ENCODE results near the gene HIRIP3. TPM values are rescaled to one million over a fixed set of nuclear protein-coding genes. Genes with fewer than 3 reads are reported as not detected.

HIRIP3 gene
- total RNA-seq, 2 donors from 2014 or later = 11.2 to 17.1 TPM

GRCh38 chr16:29999605-30000004, 4.2 kb upstream of the HIRIP3 start:
- TF ChIP-seq POLR2A (IDR thresholded peaks at IDR 0.05) (no peak), CTCF (IDR thresholded peaks at IDR 0.05) (no peak)
- H3K27me3 ChIP-seq = no peaks in the 10 kb centered on the region
- peaks cover 19% of the 10 kb centered on the region for H3K4me1 ChIP-seq
- H3K36me3 ChIP-seq (replicated peaks in 1 of 2; ENCODE audit: insufficient read depth in 1 of 2, low read depth in 2 of 2) = peaks cover 0 to 2% of the 10 kb centered on the region in 2 donors
- intact Hi-C loops (cut with DNase I) = loop anchor here (10.0 kb wide), 2 partner anchors 95 to 295 kb away; partner anchors contain the start of gene ASPHD1
- no peaks in the 10 kb centered on the region for H3K9me3 ChIP-seq
- WGBS, 2 donors = 87 to 88% methylated on average over 6 of the region's 6 CpGs
- no peak for ATAC-seq
- H3K4me3 ChIP-seq = no peak overlapping the region
- no peak for DNase-seq
- no peak overlapping the region for H3K27ac ChIP-seq

- Histone ChIP-seq H3K4me3 (peak overlapping the region; percentile 76 to 79), H3K4me1 (peaks cover 26% of the 10 kb centered on the region), H3K27ac (peak overlapping the region in 1 of 4 donors; percentile 89), H3K27me3 (no peaks in the 10 kb centered on the region), H3K9me3 (no peaks in the 10 kb centered on the region), H3K36me3 (replicated peaks in 1 of 2; ENCODE audit: insufficient read depth in 1 of 2, low read depth in 2 of 2) (peaks cover 0 to 2% of the 10 kb centered on the region in 2 donors)
- ATAC-seq = no peak
- 22 to 26% methylated on average over 9 of the region's 9 CpGs for WGBS, 2 donors
- intact Hi-C loops (cut with DNase I) = no loop called here
- TF ChIP-seq POLR2A (IDR thresholded peaks at IDR 0.05) (no peak), CTCF (IDR thresholded peaks at IDR 0.05) (no peak)
- DNase-seq = no peak
These were observed 1.4 kb upstream of the HIRIP3 start for GRCh38 chr16:29996766-29997250.

- H3K4me3 ChIP-seq = peak within 1 kb of the TSS; percentile 76 to 79
- WGBS, 2 donors = 0 to 1% methylated on average over 33 to 65 of the region's 65 CpGs
- intact Hi-C loops (cut with DNase I) = no loop called here
- H3K4me1 ChIP-seq = peaks cover 26% of the 10 kb centered on the region
- DNase-seq = peak; percentile 98
- H3K9me3 ChIP-seq = no peaks in the 10 kb centered on the region
- peak; percentile 99 for ATAC-seq
- TF ChIP-seq POLR2A (IDR thresholded peaks at IDR 0.05) (peak in 2 of 3 donors; percentile 52 to 58), CTCF (IDR thresholded peaks at IDR 0.05) (peak in 1 of 7 experiments; percentile 24)
- H3K36me3 ChIP-seq (replicated peaks in 1 of 2; ENCODE audit: insufficient read depth in 1 of 2, low read depth in 2 of 2) = peaks cover 0 to 2% of the 10 kb centered on the region in 2 donors
- no peaks in the 10 kb centered on the region for H3K27me3 ChIP-seq
- peak within 1 kb of the TSS; percentile 89 to 99 (median 93) for H3K27ac ChIP-seq
These were observed 721 bp upstream of the HIRIP3 start, which contains the start of gene INO80E for GRCh38 chr16:29995911-29996765. Gene INO80E, plus strand, starts transcription at chr16:29996241. Its CDS starts 70 bp downstream, at chr16:29996311.

- Histone ChIP-seq H3K4me3 (peak overlapping the region; percentile 48 to 76), H3K36me3 (replicated peaks in 1 of 2; ENCODE audit: insufficient read depth in 1 of 2, low read depth in 2 of 2) (peaks cover 0 to 5% of the 10 kb centered on the region in 2 donors), H3K27ac (peak overlapping the region; percentile 89 to 99 (median 93)), H3K9me3 (no peaks in the 10 kb centered on the region), H3K27me3 (no peaks in the 10 kb centered on the region), H3K4me1 (peaks cover 26% of the 10 kb centered on the region)
- TF ChIP-seq CTCF (IDR thresholded peaks at IDR 0.05) = no peak
- no peak for TF ChIP-seq POLR2A (IDR thresholded peaks at IDR 0.05)
- intact Hi-C loops (cut with DNase I) = no loop called here
- DNase-seq = peak; percentile 73 to 75 (median 74)
- ATAC-seq = peak; percentile 53
- WGBS, 2 donors = 16 to 18% methylated on average over 17 to 24 of the region's 24 CpGs
These were observed 655 bp downstream of the HIRIP3 start for GRCh38 chr16:29994600-29995323.

Data from body of pancreas (tissue), 4 donors.